Measurements from ENCODE around the gene PHETA1. TPM values are rescaled to one million over a fixed set of nuclear protein-coding genes. Genes with fewer than 3 reads are reported as not detected.

The PHETA1 gene
- total and polyA plus RNA-seq, 8 donors: 7.2 to 20.5 (median 10.4) TPM

DNA sequence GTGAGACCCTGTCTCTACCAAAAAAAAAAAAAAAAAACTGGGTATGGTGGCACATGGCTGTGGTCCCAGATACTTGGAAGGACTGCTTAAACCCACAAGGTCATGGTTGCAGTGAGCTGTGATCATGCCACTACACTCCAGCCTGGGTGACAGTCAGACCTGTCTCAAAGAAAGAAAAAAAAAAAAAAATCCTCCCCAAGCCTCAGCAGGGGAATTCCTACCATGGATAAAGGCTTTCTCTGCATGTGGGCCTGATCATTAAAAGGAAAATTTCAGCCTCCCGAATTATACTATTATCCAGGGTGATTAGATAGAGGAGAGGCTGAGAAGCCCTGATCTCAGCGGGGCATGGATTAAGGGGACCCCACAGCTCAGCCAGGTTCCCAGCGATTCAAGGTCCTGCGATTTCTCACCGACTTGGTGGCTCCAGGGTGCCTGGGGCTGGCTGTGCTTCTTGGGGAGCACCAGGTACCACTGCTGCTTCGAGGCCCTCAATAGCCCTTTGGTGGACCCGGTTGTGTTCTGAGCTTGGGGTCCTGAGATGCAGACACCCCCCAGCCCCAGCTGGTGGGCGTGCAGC, 42.4 kb upstream of the PHETA1 start:
- peaks cover 37 to 90% of the 10 kb centered on the region in 2 donors for H3K4me1 ChIP-seq
- H3K36me3 ChIP-seq: peaks cover 0 to 9% of the 10 kb centered on the region in 2 donors
- no peaks in the 10 kb centered on the region for H3K9me3 ChIP-seq
- TF ChIP-seq, protein P1, sequence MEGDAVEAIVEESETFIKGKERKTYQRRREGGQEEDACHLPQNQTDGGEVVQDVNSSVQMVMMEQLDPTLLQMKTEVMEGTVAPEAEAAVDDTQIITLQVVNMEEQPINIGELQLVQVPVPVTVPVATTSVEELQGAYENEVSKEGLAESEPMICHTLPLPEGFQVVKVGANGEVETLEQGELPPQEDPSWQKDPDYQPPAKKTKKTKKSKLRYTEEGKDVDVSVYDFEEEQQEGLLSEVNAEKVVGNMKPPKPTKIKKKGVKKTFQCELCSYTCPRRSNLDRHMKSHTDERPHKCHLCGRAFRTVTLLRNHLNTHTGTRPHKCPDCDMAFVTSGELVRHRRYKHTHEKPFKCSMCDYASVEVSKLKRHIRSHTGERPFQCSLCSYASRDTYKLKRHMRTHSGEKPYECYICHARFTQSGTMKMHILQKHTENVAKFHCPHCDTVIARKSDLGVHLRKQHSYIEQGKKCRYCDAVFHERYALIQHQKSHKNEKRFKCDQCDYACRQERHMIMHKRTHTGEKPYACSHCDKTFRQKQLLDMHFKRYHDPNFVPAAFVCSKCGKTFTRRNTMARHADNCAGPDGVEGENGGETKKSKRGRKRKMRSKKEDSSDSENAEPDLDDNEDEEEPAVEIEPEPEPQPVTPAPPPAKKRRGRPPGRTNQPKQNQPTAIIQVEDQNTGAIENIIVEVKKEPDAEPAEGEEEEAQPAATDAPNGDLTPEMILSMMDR (IDR thresholded peaks at IDR 0.05): no peak
- DNase-seq (no peak), ATAC-seq (no peak)
- no peak overlapping the region for H3K4me3 ChIP-seq
- H3K27ac ChIP-seq: peak overlapping the region; percentile 78 to 95
- no peaks in the 10 kb centered on the region for H3K27me3 ChIP-seq
- intact Hi-C loops (cut with DNase I): no loop called here

DNA sequence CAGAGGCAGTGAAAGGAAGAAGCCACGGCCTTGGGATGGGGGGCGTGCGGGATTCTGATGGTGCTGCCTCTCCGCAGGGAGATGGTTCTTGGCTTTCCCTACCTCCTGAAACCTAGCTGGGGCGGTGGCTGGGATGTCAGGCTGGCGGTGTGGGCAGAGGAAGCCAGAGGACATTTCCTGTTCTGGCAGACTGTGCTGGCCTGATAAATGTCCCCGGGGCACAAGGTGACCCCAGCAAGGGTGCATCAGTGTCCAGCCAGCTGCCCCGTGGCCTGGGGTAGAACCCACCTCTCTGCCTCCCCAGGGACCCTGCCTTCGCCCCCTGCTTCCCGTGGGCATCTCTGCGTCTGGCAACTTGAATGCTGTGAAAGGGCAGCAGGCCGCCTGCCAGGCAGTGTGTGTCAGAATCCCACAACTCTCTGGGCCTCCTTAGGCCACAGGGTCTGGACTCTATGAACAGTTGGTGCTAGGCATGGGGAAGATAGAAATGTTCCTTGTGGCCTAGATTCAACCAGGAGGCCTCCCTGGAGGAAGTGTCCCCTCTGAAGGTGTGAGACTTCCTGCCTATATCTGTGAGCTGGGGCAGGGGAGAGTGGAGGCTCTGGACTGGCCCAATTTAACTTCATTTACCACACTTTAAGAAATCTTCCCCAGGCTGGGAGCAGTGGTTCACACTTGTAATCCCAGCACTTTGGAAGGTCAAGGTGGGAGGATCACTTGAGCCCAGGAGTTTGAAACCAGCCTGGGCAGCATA, 41.7 kb upstream of the PHETA1 start:
- TF ChIP-seq, protein P1 (IDR thresholded peaks at IDR 0.05): no peak
- Histone ChIP-seq H3K36me3 (peaks cover 0 to 2% of the 10 kb centered on the region in 2 donors), H3K4me3 (peak overlapping the region in 1 of 2 donors; percentile 96), H3K27me3 (no peaks in the 10 kb centered on the region), H3K9me3 (no peaks in the 10 kb centered on the region), H3K4me1 (peaks cover 37 to 89% of the 10 kb centered on the region in 2 donors), H3K27ac (peak overlapping the region; percentile 78 to 95)
- no peak for DNase-seq
- no peak for ATAC-seq
- intact Hi-C loops (cut with DNase I): no loop called here

DNA sequence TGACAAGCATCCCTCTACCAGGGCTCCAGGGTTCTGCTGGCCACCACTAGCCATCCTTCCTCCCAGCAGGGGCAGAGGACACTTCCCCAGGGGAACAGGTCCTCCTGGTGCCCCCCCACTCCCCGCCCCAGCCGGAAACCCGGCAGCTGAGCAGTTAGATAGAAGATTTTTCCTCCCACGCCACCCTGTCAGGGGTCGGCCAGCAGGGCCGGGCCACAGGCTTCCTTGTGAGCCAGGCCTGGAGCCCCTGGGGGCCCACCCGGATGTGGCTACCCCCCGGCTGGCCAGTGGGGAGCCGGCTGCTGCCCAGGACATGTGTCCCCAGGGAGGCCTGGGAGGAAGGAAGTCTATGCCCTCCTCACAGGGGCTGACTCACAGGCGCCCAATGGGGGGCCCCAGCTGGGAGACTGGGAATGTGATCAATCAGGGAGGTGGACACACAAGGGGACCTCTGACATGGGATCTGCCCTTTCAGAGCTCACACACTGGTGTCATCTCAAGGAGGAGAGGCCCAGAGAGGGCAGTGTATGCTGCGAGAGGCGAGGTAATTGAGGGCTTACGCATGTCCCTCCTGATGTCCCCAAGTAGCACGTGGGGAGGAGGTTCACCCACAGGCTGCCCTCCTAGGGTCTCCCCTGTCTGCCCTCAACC, 41.0 kb upstream of the PHETA1 start:
- TF ChIP-seq, protein P1 (IDR thresholded peaks at IDR 0.05): no peak
- Histone ChIP-seq H3K4me1 (peaks cover 40 to 88% of the 10 kb centered on the region in 2 donors), H3K27me3 (no peaks in the 10 kb centered on the region), H3K36me3 (no peaks in the 10 kb centered on the region), H3K4me3 (peak overlapping the region in 1 of 2 donors; percentile 96), H3K9me3 (no peaks in the 10 kb centered on the region), H3K27ac (peak overlapping the region; percentile 78 to 95)
- no peak for ATAC-seq
- intact Hi-C loops (cut with DNase I): no loop called here
- DNase-seq: peak in 1 of 4 donors; percentile 84

DNA sequence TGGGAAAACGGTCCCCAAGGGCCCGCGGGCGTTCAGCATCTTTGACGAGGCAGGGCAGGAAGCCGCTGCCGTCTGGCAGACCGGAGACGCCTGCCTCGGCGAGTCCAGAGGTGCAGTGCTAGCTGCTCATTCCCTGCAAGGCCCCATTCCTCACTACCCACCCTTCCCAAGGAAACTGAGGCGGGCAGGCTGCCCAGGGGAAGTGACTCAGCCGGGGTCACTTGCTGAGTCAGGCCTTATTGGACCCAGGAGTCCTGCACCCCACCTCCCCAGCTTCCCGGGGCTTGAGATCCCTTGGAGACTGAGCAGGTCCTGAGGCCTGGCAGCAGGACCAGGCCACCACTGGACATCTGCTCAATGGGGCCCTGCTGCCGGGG, 40.5 kb upstream of the PHETA1 start:
- Histone ChIP-seq H3K27ac (peak overlapping the region; percentile 78 to 95), H3K9me3 (no peaks in the 10 kb centered on the region), H3K27me3 (no peaks in the 10 kb centered on the region), H3K4me1 (peaks cover 45 to 88% of the 10 kb centered on the region in 2 donors), H3K36me3 (no peaks in the 10 kb centered on the region), H3K4me3 (peak overlapping the region in 1 of 2 donors; percentile 96)
- TF ChIP-seq, protein P1 (IDR thresholded peaks at IDR 0.05): no peak
- ATAC-seq (no peak), DNase-seq (no peak)
- intact Hi-C loops (cut with DNase I): no loop called here

Measured in left lung (tissue), 10 donors.